Activated CD8-positive, alpha-beta T cell treated with anti-CD3 and anti-CD28 coated beads for 36 hours (primary cell): ENCODE measurements around the gene SLC5A11. TPM values are rescaled to one million over a fixed set of nuclear protein-coding genes. Genes with fewer than 3 reads are reported as not detected.

Experiments
- ATAC-seq: fragments of 200-7000 bp; cut with Tn5 transposase; one replicate; pipeline ENCODE4 v1.10.0; 2021; ENCODE audit warnings: mild to moderate bottlenecking, moderate library complexity
- CTCF ChIA-PET: fragments of 350-600 bp; sonication (Branson Sonifier 250); formaldehyde crosslinking; loops from one replicate; lab custom pipeline; 2021; ENCODE audit warnings: antibody characterized with exemption; lab: Charles Lee
- POLR2A ChIA-PET: fragments of 350-600 bp; sonication (Branson Sonifier 250); formaldehyde crosslinking; loops from one replicate; lab custom pipeline; 2021; ENCODE audit warnings: antibody characterized with exemption; lab: Charles Lee
- DNase-seq: peaks from one replicate; pipeline ENCODE4 v3.0.0-alpha.2; 2020
- H3K27ac Mint-ChIP-seq: one replicate; pipeline ENCODE4 v1.8.0; 2021; ENCODE audit warnings: mild to moderate bottlenecking, mixed read lengths
- H3K27me3 Mint-ChIP-seq: one replicate; pipeline ENCODE4 v1.8.0; 2021; ENCODE audit warnings: mixed read lengths
- H3K36me3 Mint-ChIP-seq: one replicate; pipeline ENCODE4 v1.8.0; 2021; ENCODE audit warnings: low read depth, mixed read lengths
- H3K4me1 Mint-ChIP-seq: one replicate; pipeline ENCODE4 v1.8.0; 2021; ENCODE audit warnings: low read depth, mixed read lengths
- H3K4me3 Mint-ChIP-seq: one replicate; pipeline ENCODE4 v1.8.0; 2021; ENCODE audit warnings: mild to moderate bottlenecking, moderate library complexity, mixed read lengths
- H3K9me3 Mint-ChIP-seq: one replicate; pipeline ENCODE4 v1.8.0; 2021; ENCODE audit warnings: mixed read lengths
- CTCF ChIP-seq: fragments of 200-600 bp; IDR thresholded peaks from one replicate; pipeline ENCODE4 v1.8.0; 2022; ENCODE audit warnings: antibody characterized with exemption, mild to moderate bottlenecking
- intact Hi-C: fragments of 100-400 bp; cut with micrococcal nuclease; formaldehyde crosslinking; loops from one replicate; pipeline ENCODE4 v1.10.0; 2022
- total RNA-seq, 2 experiments: library from RNA; stranded (reverse); gene quantifications; one replicate each; pipeline ENCODE4 v1.2.3, GENCODE V29; 2021

SLC5A11 gene
- total RNA-seq, 2 experiments from 2014 or later = 0.18 to 0.78 TPM

DNA sequence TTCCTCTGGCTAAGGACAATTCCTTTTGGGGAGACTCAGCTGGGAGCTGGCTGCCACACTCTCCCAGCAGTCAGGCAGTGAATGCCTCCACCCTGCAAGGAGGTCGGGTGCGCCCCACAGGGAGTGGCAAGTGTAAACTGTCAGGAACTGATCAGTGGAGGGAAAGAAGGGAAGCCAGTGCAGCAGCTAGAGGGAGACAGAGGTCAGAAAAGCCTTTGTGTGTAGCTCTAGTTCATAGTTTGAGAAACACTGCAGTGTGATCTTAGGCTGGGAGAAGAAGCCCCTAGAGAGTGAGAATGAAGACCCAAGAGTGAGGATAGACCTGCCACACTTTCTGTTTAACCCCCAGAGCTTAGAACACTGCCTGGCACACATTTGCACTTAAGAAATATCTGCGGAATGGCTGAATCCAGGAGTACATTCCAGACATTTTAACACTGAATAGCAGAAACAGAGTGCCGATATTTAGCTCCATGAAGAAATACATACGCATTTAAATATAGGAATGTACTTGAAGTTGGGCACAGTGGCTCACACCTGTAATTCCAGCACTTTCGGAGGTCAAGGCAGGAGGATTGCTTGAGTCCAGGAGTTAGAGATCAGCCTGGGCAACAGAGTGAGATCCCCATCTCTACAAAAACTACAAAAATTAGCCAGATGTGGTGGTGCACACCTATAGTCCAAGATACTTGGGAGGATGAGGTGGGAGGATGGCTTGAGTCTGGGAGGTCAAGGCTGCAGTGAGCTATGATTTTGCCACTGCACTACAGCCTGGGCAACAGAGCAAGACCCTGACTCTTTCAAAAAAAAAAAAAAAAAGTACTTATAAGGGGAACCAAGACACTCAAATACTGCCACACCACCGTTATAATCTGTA, 11.1 kb upstream of the SLC5A11 start:
- ATAC-seq (no peak), DNase-seq (peak; percentile 19)
- H3K27ac Mint-ChIP-seq = no peak overlapping the region
- intact Hi-C loops = no loop called here
- TF ChIP-seq CTCF = no peak
- no peak overlapping the region for H3K4me3 Mint-ChIP-seq
- ChIA-PET POLR2A (no interaction called here), CTCF (interaction anchor here (0.7 to 1.0 kb wide), 2 partner anchors 27 to 296 kb away, joined by 3 to 8 read pairs; no protein-coding TSS in a partner anchor)
- no peaks in the 10 kb centered on the region for H3K4me1 Mint-ChIP-seq
- no peaks in the 10 kb centered on the region for H3K27me3 Mint-ChIP-seq
- H3K9me3 Mint-ChIP-seq = no peaks in the 10 kb centered on the region
- H3K36me3 Mint-ChIP-seq = peaks cover 7% of the 10 kb centered on the region

DNA sequence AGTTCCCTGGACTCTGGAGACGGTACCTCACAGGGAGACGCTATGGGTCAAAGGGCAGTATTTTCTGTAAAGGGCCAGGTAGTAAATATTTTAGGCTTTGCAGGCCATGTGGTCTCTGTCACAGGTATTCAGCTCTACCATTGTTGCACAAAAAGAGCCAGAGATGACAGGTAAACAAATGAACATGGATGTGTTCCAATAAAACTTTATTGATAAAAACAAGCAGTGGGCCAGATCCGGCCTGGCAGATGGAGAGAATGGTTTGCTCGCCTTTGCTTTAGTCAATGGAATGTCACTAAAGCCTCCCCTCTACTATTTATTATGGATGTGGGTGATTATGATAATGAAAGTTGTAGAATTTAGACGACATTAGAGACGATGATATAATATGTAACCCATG, 8.9 kb upstream of the SLC5A11 start:
- intact Hi-C loops = no loop called here
- Mint-ChIP-seq H3K36me3 (peaks cover 7% of the 10 kb centered on the region), H3K4me1 (no peaks in the 10 kb centered on the region), H3K9me3 (no peaks in the 10 kb centered on the region), H3K27me3 (no peaks in the 10 kb centered on the region), H3K27ac (no peak overlapping the region), H3K4me3 (no peak overlapping the region)
- POLR2A ChIA-PET = interaction anchor here (0.6 kb wide), 1 partner anchor 501 kb away, joined by 3 read pairs; no protein-coding TSS in a partner anchor
- no peak for ATAC-seq
- CTCF ChIA-PET = no interaction called here
- no peak for TF ChIP-seq CTCF
- no peak for DNase-seq

DNA sequence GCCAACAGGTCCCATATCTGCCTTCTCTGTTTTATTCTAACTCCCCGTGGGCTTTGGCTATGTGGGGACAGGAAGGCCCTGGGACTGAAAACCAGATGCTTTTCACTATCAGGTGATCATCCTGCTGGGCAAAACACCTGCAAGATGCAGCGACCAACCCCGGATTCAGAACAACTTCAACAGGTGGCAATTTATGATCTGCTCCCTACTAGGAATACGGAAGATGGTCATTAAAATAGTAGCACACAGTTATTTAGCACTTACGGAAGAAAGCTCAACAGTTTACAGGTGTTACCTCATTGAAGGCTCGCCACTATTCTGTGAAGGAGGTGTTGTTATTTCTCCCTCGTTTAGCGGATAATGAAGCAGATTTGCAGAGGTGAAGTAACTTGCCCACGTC, 7.8 kb upstream of the SLC5A11 start:
- POLR2A ChIA-PET = interaction anchor here (0.5 kb wide), 1 partner anchor 309 kb away, joined by 3 read pairs; no protein-coding TSS in a partner anchor
- Mint-ChIP-seq H3K9me3 (no peaks in the 10 kb centered on the region), H3K4me3 (no peak overlapping the region), H3K27me3 (no peaks in the 10 kb centered on the region), H3K27ac (no peak overlapping the region), H3K36me3 (peaks cover 7% of the 10 kb centered on the region), H3K4me1 (no peaks in the 10 kb centered on the region)
- intact Hi-C loops = no loop called here
- DNase-seq (no peak), ATAC-seq (no peak)
- no peak for TF ChIP-seq CTCF
- CTCF ChIA-PET = no interaction called here

GRCh38 chr16:24838554-24839266, 7.1 kb upstream of the SLC5A11 start:
- Mint-ChIP-seq H3K36me3 (peaks cover 8% of the 10 kb centered on the region), H3K4me1 (no peaks in the 10 kb centered on the region), H3K9me3 (no peaks in the 10 kb centered on the region), H3K27ac (no peak overlapping the region), H3K27me3 (no peaks in the 10 kb centered on the region), H3K4me3 (no peak overlapping the region)
- no peak for TF ChIP-seq CTCF
- CTCF ChIA-PET = no interaction called here
- intact Hi-C loops = no loop called here
- DNase-seq (no peak), ATAC-seq (no peak)
- POLR2A ChIA-PET = interaction anchor here (0.5 kb wide), 1 partner anchor 310 kb away, joined by 3 read pairs; no protein-coding TSS in a partner anchor
